HFFc6 (cell line): ENCODE data around the gene C3orf20. TPM values are rescaled to one million over a fixed set of nuclear protein-coding genes. Genes with fewer than 3 reads are reported as not detected.

Experiments
- DNase-seq: peaks from one replicate; pipeline ENCODE4 v3.0.0-alpha.2; 2018
- H3K27ac Mint-ChIP-seq: 2 replicates; pipeline ENCODE4 v1.8.0; 2020; ENCODE audit warnings: mild to moderate bottlenecking, mixed read lengths
- H3K27me3 Mint-ChIP-seq: 2 replicates; pipeline ENCODE4 v1.8.0; 2021; ENCODE audit warnings: mild to moderate bottlenecking, moderate library complexity, mixed read lengths; ENCODE audit not compliant: insufficient read depth
- H3K36me3 Mint-ChIP-seq: 2 replicates; pipeline ENCODE4 v1.8.0; 2021; ENCODE audit warnings: low read depth, mixed read lengths
- H3K4me1 Mint-ChIP-seq: 2 replicates; pipeline ENCODE4 v1.8.0; 2020; ENCODE audit warnings: low read depth, mixed read lengths
- H3K4me3 Mint-ChIP-seq: 2 replicates; pipeline ENCODE4 v1.8.0; 2020; ENCODE audit warnings: mild to moderate bottlenecking, moderate library complexity, mixed read lengths
- H3K9me3 Mint-ChIP-seq: 2 replicates; pipeline ENCODE4 v1.8.0; 2020; ENCODE audit warnings: mild to moderate bottlenecking, mixed read lengths
- CTCF ChIP-seq: fragments of 200-600 bp; sonication (generic); IDR thresholded peaks from 2 replicates; pipeline ENCODE4 v1.5.0; 2021; ENCODE audit warnings: antibody characterized with exemption, mild to moderate bottlenecking
- total RNA-seq, 6 experiments: library from RNA; stranded (reverse); fragmentation: NEBNext Ultra II Directional; extraction: Animal tissue kit (Norgen Biotek cat#: 25700); gene quantifications; 2 replicates in 1 of 6; 3 replicates in 5 of 6; pipeline ENCODE4 v1.2.3, GENCODE V29; 2021

C3orf20 gene
- total RNA-seq, 6 experiments from 2014 or later: not detected

GRCh38 chr3:14768182-14768790 lies 93.3 kb downstream of the C3orf20 start:
- H3K27ac Mint-ChIP-seq: no peak overlapping the region
- DNase-seq: no peak
- H3K4me3 Mint-ChIP-seq: no peak overlapping the region
- H3K4me1 Mint-ChIP-seq: no peaks in the 10 kb centered on the region
- no peak for TF ChIP-seq CTCF
- H3K36me3 Mint-ChIP-seq: no peaks in the 10 kb centered on the region
- H3K27me3 Mint-ChIP-seq: peaks cover 40% of the 10 kb centered on the region
- H3K9me3 Mint-ChIP-seq: no peaks in the 10 kb centered on the region

- H3K4me1 Mint-ChIP-seq: no peaks in the 10 kb centered on the region
- no peaks in the 10 kb centered on the region for H3K9me3 Mint-ChIP-seq
- H3K27me3 Mint-ChIP-seq: peaks cover 40% of the 10 kb centered on the region
- H3K36me3 Mint-ChIP-seq: no peaks in the 10 kb centered on the region
- DNase-seq: no peak
- TF ChIP-seq CTCF: no peak
- no peak overlapping the region for H3K4me3 Mint-ChIP-seq
- H3K27ac Mint-ChIP-seq: no peak overlapping the region
These were observed 93.9 kb downstream of the C3orf20 start for GRCh38 chr3:14768881-14769280.

- TF ChIP-seq CTCF: no peak
- DNase-seq: no peak
- Mint-ChIP-seq H3K36me3 (no peaks in the 10 kb centered on the region), H3K4me1 (no peaks in the 10 kb centered on the region), H3K27me3 (peaks cover 48% of the 10 kb centered on the region), H3K27ac (no peak overlapping the region), H3K9me3 (no peaks in the 10 kb centered on the region), H3K4me3 (no peak overlapping the region)
These were observed 94.8 kb downstream of the C3orf20 start for GRCh38 chr3:14769544-14770325.

GRCh38 chr3:14770591-14770990 lies 95.7 kb downstream of the C3orf20 start:
- Mint-ChIP-seq H3K9me3 (no peaks in the 10 kb centered on the region), H3K27ac (no peak overlapping the region), H3K4me3 (no peak overlapping the region), H3K36me3 (no peaks in the 10 kb centered on the region), H3K4me1 (no peaks in the 10 kb centered on the region), H3K27me3 (peaks cover 51% of the 10 kb centered on the region)
- TF ChIP-seq CTCF: no peak
- DNase-seq: no peak

- no peak overlapping the region for H3K4me3 Mint-ChIP-seq
- no peaks in the 10 kb centered on the region for H3K9me3 Mint-ChIP-seq
- TF ChIP-seq CTCF: no peak
- H3K27ac Mint-ChIP-seq: no peak overlapping the region
- peaks cover 50% of the 10 kb centered on the region for H3K27me3 Mint-ChIP-seq
- DNase-seq: no peak
- H3K4me1 Mint-ChIP-seq: no peaks in the 10 kb centered on the region
- H3K36me3 Mint-ChIP-seq: no peaks in the 10 kb centered on the region
These were observed 96.9 kb downstream of the C3orf20 start for GRCh38 chr3:14771593-14772497.
